ENCODE measurements around the gene C2CD5. TPM values are rescaled to one million over a fixed set of nuclear protein-coding genes. Genes with fewer than 3 reads are reported as not detected.

The C2CD5 gene
- total RNA-seq, 4 donors from 2014 or later: 12.2 to 28.8 (median 24.5) TPM

DNA sequence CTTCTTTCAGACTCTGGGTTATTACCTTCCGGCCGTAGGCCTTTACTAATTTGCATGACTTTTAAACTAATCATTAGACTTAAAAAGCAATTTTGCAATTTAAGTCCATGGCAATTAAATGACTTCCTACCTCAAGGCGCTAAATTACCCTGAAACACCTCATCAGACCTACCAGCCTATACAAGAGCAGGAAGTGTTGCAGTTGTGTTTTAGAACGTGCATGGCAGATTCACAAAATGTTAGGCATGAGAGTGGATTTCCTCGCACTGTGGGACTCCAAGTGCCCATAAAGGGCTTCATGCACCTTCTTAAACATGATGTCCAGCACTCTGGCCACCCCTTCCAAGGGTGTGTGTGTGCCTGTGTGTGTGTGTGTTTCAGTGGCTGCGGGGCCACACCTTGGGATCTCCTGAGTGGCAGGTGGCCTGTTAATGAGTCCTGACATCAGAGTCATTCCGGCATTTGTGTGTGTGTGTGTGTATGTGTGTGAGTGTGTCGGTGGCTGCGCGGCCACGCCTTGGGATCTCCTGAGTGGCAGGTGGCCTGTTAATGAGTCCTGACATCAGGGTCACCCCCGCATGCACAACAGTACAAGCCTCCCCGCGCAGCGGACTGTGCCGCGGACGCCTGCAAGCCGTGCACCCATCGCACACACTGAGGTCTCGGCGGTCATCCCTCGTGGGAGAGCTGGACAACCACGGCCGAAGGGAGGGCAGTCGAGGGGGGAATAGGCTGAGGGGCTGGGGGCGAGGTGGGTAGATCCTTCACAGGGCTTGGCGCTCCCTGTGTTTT lies 900 bp downstream of the C2CD5 start:
- H3K4me3 ChIP-seq: peak overlapping the region; percentile 69 to 94 (median 86)
- H3K4me1 ChIP-seq: peaks cover 14 to 58% (median 23%) of the 10 kb centered on the region in 3 donors
- intact Hi-C loops (cut with DNase I): loop anchor here (5.0 kb wide), 1 partner anchor 84 kb away; the partner anchor contains the start of gene ETNK1
- H3K27me3 ChIP-seq: no peaks in the 10 kb centered on the region
- no peak for TF ChIP-seq POLR2A (IDR thresholded peaks at IDR 0.05)
- TF ChIP-seq, protein P1, sequence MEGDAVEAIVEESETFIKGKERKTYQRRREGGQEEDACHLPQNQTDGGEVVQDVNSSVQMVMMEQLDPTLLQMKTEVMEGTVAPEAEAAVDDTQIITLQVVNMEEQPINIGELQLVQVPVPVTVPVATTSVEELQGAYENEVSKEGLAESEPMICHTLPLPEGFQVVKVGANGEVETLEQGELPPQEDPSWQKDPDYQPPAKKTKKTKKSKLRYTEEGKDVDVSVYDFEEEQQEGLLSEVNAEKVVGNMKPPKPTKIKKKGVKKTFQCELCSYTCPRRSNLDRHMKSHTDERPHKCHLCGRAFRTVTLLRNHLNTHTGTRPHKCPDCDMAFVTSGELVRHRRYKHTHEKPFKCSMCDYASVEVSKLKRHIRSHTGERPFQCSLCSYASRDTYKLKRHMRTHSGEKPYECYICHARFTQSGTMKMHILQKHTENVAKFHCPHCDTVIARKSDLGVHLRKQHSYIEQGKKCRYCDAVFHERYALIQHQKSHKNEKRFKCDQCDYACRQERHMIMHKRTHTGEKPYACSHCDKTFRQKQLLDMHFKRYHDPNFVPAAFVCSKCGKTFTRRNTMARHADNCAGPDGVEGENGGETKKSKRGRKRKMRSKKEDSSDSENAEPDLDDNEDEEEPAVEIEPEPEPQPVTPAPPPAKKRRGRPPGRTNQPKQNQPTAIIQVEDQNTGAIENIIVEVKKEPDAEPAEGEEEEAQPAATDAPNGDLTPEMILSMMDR (IDR thresholded peaks at IDR 0.05): no peak
- H3K36me3 ChIP-seq: no peaks in the 10 kb centered on the region
- peak; percentile 26 for DNase-seq
- H3K9me3 ChIP-seq: no peaks in the 10 kb centered on the region
- H3K27ac ChIP-seq: peak overlapping the region; percentile 88 to 98 (median 94)
- WGBS, 2 donors: 11 to 17% methylated on average over 5 to 7 of the region's 28 CpGs

DNA sequence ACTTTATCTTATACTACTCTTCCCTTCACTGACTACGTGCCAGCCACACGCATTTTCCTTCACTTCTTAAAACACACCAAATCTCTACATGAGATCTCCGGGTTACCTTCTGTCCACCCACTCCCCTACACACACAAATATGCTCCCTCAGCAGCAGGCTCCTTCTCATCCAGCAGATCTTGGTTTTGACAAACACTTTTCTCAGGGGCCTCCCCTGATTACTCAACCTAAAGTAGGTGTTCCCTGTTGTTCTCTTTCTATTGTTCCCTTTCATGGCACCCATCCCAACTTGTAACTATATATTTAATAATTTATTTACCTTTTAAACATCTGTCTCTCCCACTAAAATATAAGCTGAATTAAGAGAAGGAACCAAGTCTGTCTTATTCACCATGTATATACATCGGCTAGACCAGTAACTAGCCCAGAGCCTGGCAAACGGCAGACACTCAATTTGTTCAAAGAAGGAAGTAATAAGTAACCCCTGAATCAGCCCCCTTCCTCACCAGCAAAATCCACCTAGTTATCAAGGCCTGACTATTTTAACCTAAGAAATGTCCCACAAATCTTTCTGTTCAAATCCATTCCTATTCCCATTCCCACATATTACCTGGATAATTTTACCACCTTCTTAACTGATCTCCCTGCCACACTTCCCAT lies 2.7 kb downstream of the C2CD5 start:
- TF ChIP-seq, protein P1 (IDR thresholded peaks at IDR 0.05): no peak
- TF ChIP-seq POLR2A (IDR thresholded peaks at IDR 0.05): no peak
- intact Hi-C loops (cut with DNase I): loop anchor here (5.0 kb wide), 1 partner anchor 86 kb away; the partner anchor contains the start of gene ETNK1
- H3K4me3 ChIP-seq: no peak overlapping the region
- H3K27me3 ChIP-seq: no peaks in the 10 kb centered on the region
- no peak for DNase-seq
- no peaks in the 10 kb centered on the region for H3K36me3 ChIP-seq
- no peaks in the 10 kb centered on the region for H3K9me3 ChIP-seq
- H3K4me1 ChIP-seq: peaks cover 14 to 67% (median 23%) of the 10 kb centered on the region in 3 donors
- 75 to 87% methylated on average over 5 of the region's 5 CpGs for WGBS, 2 donors
- H3K27ac ChIP-seq: peak overlapping the region in 1 of 4 donors; percentile 12

DNA sequence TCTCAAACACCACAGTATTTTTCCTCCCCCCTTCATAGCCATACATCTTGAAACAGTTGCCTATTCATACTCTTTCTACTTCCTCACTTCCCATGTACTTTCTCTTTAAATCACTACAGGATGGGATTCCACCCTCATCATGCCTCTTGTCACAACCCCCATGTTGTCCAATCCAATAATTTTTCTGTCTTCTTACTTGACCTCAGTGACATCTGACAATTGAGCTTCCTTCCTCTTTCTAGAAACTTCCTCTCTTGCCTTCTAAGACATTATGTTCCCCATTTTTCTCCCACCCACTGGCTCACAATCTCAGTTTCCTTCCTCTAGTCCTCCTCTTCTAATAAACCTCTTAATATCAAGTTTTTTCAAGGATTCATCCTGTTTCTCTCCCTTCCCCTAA lies 5.3 kb downstream of the C2CD5 start:
- peak overlapping the region in 3 of 4 donors; percentile 27 to 53 (median 34) for H3K27ac ChIP-seq

DNA sequence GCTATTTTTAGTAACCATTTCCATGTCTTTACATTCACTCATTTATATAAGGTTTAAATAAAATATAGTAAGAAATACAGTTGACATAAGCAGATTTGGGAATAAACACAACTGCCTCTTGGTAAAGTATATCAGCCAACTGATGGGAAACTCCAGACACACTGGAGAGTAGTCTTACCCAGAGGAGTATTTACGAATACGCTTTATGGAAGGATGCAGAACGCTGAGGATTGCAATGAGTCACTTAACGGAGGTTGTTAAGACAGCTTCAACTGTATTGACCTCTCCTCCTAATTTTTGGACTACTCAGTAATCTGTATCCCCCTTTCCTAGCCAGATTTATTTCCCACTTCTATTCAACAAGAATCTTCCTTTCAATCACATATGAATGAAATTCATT lies 6.0 kb downstream of the C2CD5 start:
- H3K27ac ChIP-seq: peak overlapping the region in 1 of 4 donors; percentile 34
- no peaks in the 10 kb centered on the region for H3K27me3 ChIP-seq
- TF ChIP-seq, protein P1 (IDR thresholded peaks at IDR 0.05): no peak
- TF ChIP-seq POLR2A (IDR thresholded peaks at IDR 0.05): no peak
- 77 to 85% methylated on average over 4 of the region's 4 CpGs for WGBS, 2 donors
- DNase-seq: no peak
- H3K4me3 ChIP-seq: no peak overlapping the region
- H3K9me3 ChIP-seq: no peaks in the 10 kb centered on the region
- peaks cover 13 to 69% (median 16%) of the 10 kb centered on the region in 3 donors for H3K4me1 ChIP-seq
- intact Hi-C loops (cut with DNase I): no loop called here
- H3K36me3 ChIP-seq: peaks cover 0 to 7% (median 0%) of the 10 kb centered on the region in 3 donors

More for the DNA sequence above, 5.3 kb downstream of the C2CD5 start:
- DNase-seq: no peak
- TF ChIP-seq, protein P1 (IDR thresholded peaks at IDR 0.05): no peak
- TF ChIP-seq POLR2A (IDR thresholded peaks at IDR 0.05): no peak
- Histone ChIP-seq H3K36me3 (no peaks in the 10 kb centered on the region), H3K9me3 (no peaks in the 10 kb centered on the region), H3K4me3 (no peak overlapping the region), H3K4me1 (peaks cover 14 to 70% (median 18%) of the 10 kb centered on the region in 3 donors), H3K27me3 (no peaks in the 10 kb centered on the region)
- intact Hi-C loops (cut with DNase I): no loop called here

Measured in esophagus squamous epithelium (tissue), 5 donors.